Esophagus squamous epithelium (tissue), 4 donors: ENCODE data around the gene CPM.

Experiments used
- POLR2A ChIP-seq, 4 donors: fragments of 450-650 bp; IDR thresholded peaks; one replicate each; pipeline ENCODE4 v1.6.1; 2017; ENCODE audit warnings: antibody characterized with exemption in 4 of 4, mild to moderate bottlenecking in 4 of 4, moderate library complexity in 3 of 4
- TF ChIP-seq, protein P1 (sequence below), 6 experiments: fragments of 450-650 bp in 4 of 6; fragments of 200-600 bp in 2 of 6; sonication (generic) in 2 of 6; IDR thresholded peaks; one replicate each; pipeline ENCODE4 v1.5.1; 2016 to 2019; ENCODE audit warnings: antibody characterized with exemption in 6 of 6, mild to moderate bottlenecking in 4 of 6, moderate library complexity in 4 of 6

DNA sequence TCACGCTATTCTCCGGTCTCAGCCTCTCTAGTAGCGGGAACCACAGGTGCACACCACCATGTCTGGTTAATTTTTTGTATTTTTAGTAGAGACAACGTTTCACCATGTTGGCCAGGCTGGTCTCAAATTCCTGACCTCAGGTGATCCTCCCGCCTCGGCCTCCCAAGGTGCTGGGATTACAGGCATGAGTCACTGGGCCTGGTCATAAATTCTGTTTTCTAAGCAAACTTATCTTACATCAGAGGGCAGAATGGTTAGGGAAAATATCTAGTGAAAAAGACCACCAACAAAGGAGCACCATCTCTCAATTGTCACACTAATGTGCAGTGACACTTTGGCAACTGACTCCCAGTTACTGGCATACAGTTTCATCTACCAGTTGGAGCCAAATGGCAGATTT lies 2.8 kb downstream of the CPM start:
- TF ChIP-seq POLR2A (IDR thresholded peaks at IDR 0.05): no peak
- TF ChIP-seq, protein P1, sequence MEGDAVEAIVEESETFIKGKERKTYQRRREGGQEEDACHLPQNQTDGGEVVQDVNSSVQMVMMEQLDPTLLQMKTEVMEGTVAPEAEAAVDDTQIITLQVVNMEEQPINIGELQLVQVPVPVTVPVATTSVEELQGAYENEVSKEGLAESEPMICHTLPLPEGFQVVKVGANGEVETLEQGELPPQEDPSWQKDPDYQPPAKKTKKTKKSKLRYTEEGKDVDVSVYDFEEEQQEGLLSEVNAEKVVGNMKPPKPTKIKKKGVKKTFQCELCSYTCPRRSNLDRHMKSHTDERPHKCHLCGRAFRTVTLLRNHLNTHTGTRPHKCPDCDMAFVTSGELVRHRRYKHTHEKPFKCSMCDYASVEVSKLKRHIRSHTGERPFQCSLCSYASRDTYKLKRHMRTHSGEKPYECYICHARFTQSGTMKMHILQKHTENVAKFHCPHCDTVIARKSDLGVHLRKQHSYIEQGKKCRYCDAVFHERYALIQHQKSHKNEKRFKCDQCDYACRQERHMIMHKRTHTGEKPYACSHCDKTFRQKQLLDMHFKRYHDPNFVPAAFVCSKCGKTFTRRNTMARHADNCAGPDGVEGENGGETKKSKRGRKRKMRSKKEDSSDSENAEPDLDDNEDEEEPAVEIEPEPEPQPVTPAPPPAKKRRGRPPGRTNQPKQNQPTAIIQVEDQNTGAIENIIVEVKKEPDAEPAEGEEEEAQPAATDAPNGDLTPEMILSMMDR (IDR thresholded peaks at IDR 0.05): no peak
